B cell (primary cell): Measurements from ENCODE around the gene SEMA3G. TPM values are rescaled to one million over a fixed set of nuclear protein-coding genes. Genes with fewer than 3 reads are reported as not detected.

ENCODE experiments used
- ATAC-seq: fragments of 200-7000 bp; cut with Tn5 transposase; one replicate; pipeline ENCODE4 v1.10.0; 2021; ENCODE audit warnings: low read depth, mild to moderate bottlenecking, moderate number of reproducible peaks, moderate library complexity
- CTCF ChIA-PET: fragments of 350-600 bp; sonication (Branson Sonifier 250); formaldehyde crosslinking; loops from one replicate; lab custom pipeline; 2021; ENCODE audit warnings: antibody characterized with exemption, inconsistent platforms; lab: Charles Lee
- POLR2A ChIA-PET: fragments of 350-600 bp; sonication (Branson Sonifier 250); formaldehyde crosslinking; loops from one replicate; lab custom pipeline; 2021; ENCODE audit warnings: antibody characterized with exemption; lab: Charles Lee
- DNase-seq: peaks from one replicate; pipeline ENCODE4 v3.0.0; 2013
- H2AFZ ChIP-seq: 2 replicates; pipeline ENCODE4 v1.6.1; 2012; ENCODE audit warnings: mild to moderate bottlenecking, low read depth, low read length; ENCODE audit not compliant: insufficient read depth, poor library complexity, severe bottlenecking
- H3K27ac ChIP-seq, 2 donors: 1 replicate in 1 of 2; 2 replicates in 1 of 2; pipeline ENCODE4 v1.5.1; 2012 to 2013; ENCODE audit warnings: low read length in 2 of 2, mild to moderate bottlenecking in 2 of 2, moderate library complexity in 1 of 2
- H3K27me3 ChIP-seq, 4 experiments: fragments of 200-600 bp in 1 of 4; sonication (generic) in 1 of 4; replicated peaks in 1 of 4; 1 replicate in 2 of 4; 2 replicates in 2 of 4; pipeline versions ENCODE4 v1.6.1 to v1.7.0; 2013 to 2016; ENCODE audit warnings: low read length in 3 of 4, mild to moderate bottlenecking in 2 of 4, mixed read lengths in 1 of 4, moderate library complexity in 1 of 4; ENCODE audit not compliant: insufficient read depth in 4 of 4, control insufficient read depth in 3 of 4; ENCODE audit errors: control extremely low read depth in 1 of 4
- H3K36me3 ChIP-seq, 2 experiments: replicated peaks in 1 of 2; 1 replicate in 1 of 2; 2 replicates in 1 of 2; pipeline versions ENCODE4 v1.6.1 to v1.7.1; 2013; ENCODE audit warnings: low read length in 1 of 2; ENCODE audit not compliant: insufficient read depth in 2 of 2, control insufficient read depth in 1 of 2; ENCODE audit errors: control extremely low read depth in 1 of 2, extremely low read depth in 1 of 2
- H3K4me1 ChIP-seq, 2 donors: fragments of 200-600 bp in 1 of 2; sonication (generic) in 1 of 2; 1 replicate in 1 of 2; 2 replicates in 1 of 2; pipeline versions ENCODE4 v1.5.1 to v1.6.1; 2013 to 2017; ENCODE audit warnings: low read length in 2 of 2; ENCODE audit not compliant: control insufficient read depth in 2 of 2, insufficient read depth in 2 of 2
- H3K4me2 ChIP-seq: replicated peaks from 2 replicates; pipeline ENCODE3; 2012; ENCODE audit warnings: mild to moderate bottlenecking, low read depth, low read length; ENCODE audit not compliant: poor library complexity, severe bottlenecking
- H3K4me3 ChIP-seq, 5 experiments: fragments of 200-600 bp in 1 of 5; sonication (generic) in 1 of 5; 1 replicate in 3 of 5; 2 replicates in 2 of 5; pipeline versions ENCODE4 v1.5.1 to v1.7.0; 2011 to 2016; ENCODE audit warnings: low read length in 4 of 5, mild to moderate bottlenecking in 4 of 5, low read depth in 2 of 5, control low read depth in 1 of 5, moderate library complexity in 1 of 5; ENCODE audit not compliant: insufficient read depth in 1 of 5; ENCODE audit errors: control extremely low read depth in 1 of 5, extremely low read depth in 1 of 5
- H3K79me2 ChIP-seq: fragments of 200-600 bp; sonication (generic); one replicate; pipeline ENCODE4 v1.6.0; 2016; ENCODE audit warnings: low read length; ENCODE audit not compliant: control insufficient read depth, insufficient read depth
- H3K9ac ChIP-seq: fragments of 200-600 bp; sonication (generic); 2 replicates; pipeline ENCODE4 v1.6.1; 2017; ENCODE audit warnings: mild to moderate bottlenecking, low read length, moderate library complexity
- H3K9me3 ChIP-seq, 3 donors: one replicate each; pipeline versions ENCODE4 v1.6.1 to v1.7.1; 2013; ENCODE audit warnings: low read length in 2 of 3; ENCODE audit not compliant: control insufficient read depth in 2 of 3, insufficient read depth in 1 of 3; ENCODE audit errors: control extremely low read depth in 1 of 3
- H4K20me1 ChIP-seq: 2 replicates; pipeline ENCODE4 v1.6.0; 2012; ENCODE audit warnings: mild to moderate bottlenecking, low read length; ENCODE audit not compliant: insufficient read depth, control insufficient read depth, poor library complexity, severe bottlenecking
- H3K27ac Mint-ChIP-seq: one replicate; pipeline ENCODE4 v1.8.0; 2021; ENCODE audit warnings: mixed read lengths
- H3K27me3 Mint-ChIP-seq: one replicate; pipeline ENCODE4 v1.8.0; 2021; ENCODE audit warnings: mixed read lengths
- H3K4me1 Mint-ChIP-seq: one replicate; pipeline ENCODE4 v1.8.0; 2021; ENCODE audit warnings: mixed read lengths
- H3K4me3 Mint-ChIP-seq: one replicate; pipeline ENCODE4 v1.8.0; 2021; ENCODE audit warnings: mixed read lengths
- H3K9me3 Mint-ChIP-seq: one replicate; pipeline ENCODE4 v1.8.0; 2022; ENCODE audit warnings: mixed read lengths; ENCODE audit not compliant: insufficient read depth
- CTCF ChIP-seq: fragments of 200-600 bp; IDR thresholded peaks from one replicate; pipeline ENCODE4 v1.8.0; 2022; ENCODE audit warnings: antibody characterized with exemption, mild to moderate bottlenecking
- EZH2 ChIP-seq: IDR thresholded peaks from 2 replicates; pipeline ENCODE4 v1.6.1; 2012; ENCODE audit warnings: borderline replicate concordance, low read depth, mild to moderate bottlenecking, moderate library complexity, low read length; ENCODE audit not compliant: insufficient read depth, poor library complexity, severe bottlenecking
- WGBS: methylation state at CpG from one replicate; pipeline ENCODE4 v1.1.5; 2013; ENCODE audit warnings: missing lambda C conversion rate; ENCODE audit not compliant: insufficient coverage; 5-methylcytosine and 5-hydroxymethylcytosine counted together
- intact Hi-C: fragments of 100-400 bp; cut with micrococcal nuclease; formaldehyde crosslinking; loops from one replicate; pipeline ENCODE4 v1.10.0; 2022
- polyA plus RNA-seq: library from polyadenylated mRNA; depleted of rRNA; stranded (reverse); fragments of >200 nt; gene quantifications from 2 replicates; pipeline ENCODE4 v1.2.3, GENCODE V29; 2012
- total RNA-seq, 2 donors: library from RNA; stranded (reverse); fragments of 120-200 nt in 1 of 2; gene quantifications; 1 replicate in 1 of 2; 2 replicates in 1 of 2; pipeline versions ENCODE4 v1.2.3 to v1.2.4, GENCODE V29; 2013 to 2022

SEMA3G gene
- total and polyA plus RNA-seq, 2 donors (not counting 1 experiment from before 2014, with no cell fraction given): 0.10 to 0.42 TPM

GRCh38 chr3:52400275-52400793, 44.6 kb downstream of the SEMA3G start:
- H3K4me2 ChIP-seq: no peak overlapping the region
- ATAC-seq: no peak
- no peak overlapping the region for H3K4me3 Mint-ChIP-seq

GRCh38 chr3:52399593-52399992, 45.3 kb downstream of the SEMA3G start:
- WGBS: 98% methylated on average over 6 of the region's 6 CpGs
- no peak for ATAC-seq
- TF ChIP-seq EZH2: no peak
- no peak for TF ChIP-seq CTCF
- no peak for DNase-seq
- no peak overlapping the region for H3K27ac ChIP-seq
- Mint-ChIP-seq H3K4me3 (no peak overlapping the region), H3K27me3 (no peaks in the 10 kb centered on the region), H3K9me3 (no peaks in the 10 kb centered on the region), H3K4me1 (no peaks in the 10 kb centered on the region), H3K27ac (no peak overlapping the region)
- peaks cover 4 to 51% of the 10 kb centered on the region in 2 experiments for H3K36me3 ChIP-seq
- peaks cover 4% of the 10 kb centered on the region for H4K20me1 ChIP-seq
- H2AFZ ChIP-seq: no peak overlapping the region
- CTCF ChIA-PET: interaction anchor here (1.0 kb wide), 1 partner anchor 47 kb away, joined by 3 read pairs; no protein-coding TSS in a partner anchor
- no peaks in the 10 kb centered on the region for H3K9me3 ChIP-seq
- H3K9ac ChIP-seq: no peak overlapping the region
- intact Hi-C loops: no loop called here
- no peak overlapping the region for H3K4me3 ChIP-seq
- H3K4me2 ChIP-seq: no peak overlapping the region
- H3K79me2 ChIP-seq: no peaks in the 10 kb centered on the region
- POLR2A ChIA-PET: no interaction called here
- no peaks in the 10 kb centered on the region for H3K4me1 ChIP-seq
- no peaks in the 10 kb centered on the region for H3K27me3 ChIP-seq

More at GRCh38 chr3:52400275-52400793, 44.6 kb downstream of the SEMA3G start:
- no peaks in the 10 kb centered on the region for H3K27me3 ChIP-seq
- no peak for DNase-seq
- H3K4me1 ChIP-seq: no peaks in the 10 kb centered on the region
- intact Hi-C loops: no loop called here
- ChIA-PET CTCF (no interaction called here), POLR2A (no interaction called here)
- TF ChIP-seq CTCF (no peak), EZH2 (no peak)
- no peak overlapping the region for H2AFZ ChIP-seq
- H3K27me3 Mint-ChIP-seq: no peaks in the 10 kb centered on the region
- H3K27ac Mint-ChIP-seq: no peak overlapping the region
- peaks cover 4 to 58% of the 10 kb centered on the region in 2 experiments for H3K36me3 ChIP-seq
- WGBS: 95% methylated on average over 10 of the region's 10 CpGs
- H4K20me1 ChIP-seq: peaks cover 6% of the 10 kb centered on the region
- no peak overlapping the region for H3K4me3 ChIP-seq
- H3K79me2 ChIP-seq: no peaks in the 10 kb centered on the region
- no peaks in the 10 kb centered on the region for H3K9me3 Mint-ChIP-seq
- H3K9ac ChIP-seq: no peak overlapping the region
- no peaks in the 10 kb centered on the region for H3K9me3 ChIP-seq
- H3K27ac ChIP-seq: no peak overlapping the region
- H3K4me1 Mint-ChIP-seq: no peaks in the 10 kb centered on the region
